LHCN-M2 (cell line): ENCODE results near the gene NPC1. TPM values are rescaled to one million over a fixed set of nuclear protein-coding genes. Genes with fewer than 3 reads are reported as not detected.
"Not testable (repeated sequence)": the region's sequence is repeated elsewhere in the genome, so short reads cannot be mapped to it uniquely, and the experiment has no call there.

Experiments used
- DNase-seq: peaks from one replicate; pipeline ENCODE4 v3.0.0-alpha.2; 2012; ENCODE audit warnings: low read depth
- total RNA-seq: library from RNA; depleted of rRNA; stranded (reverse); fragments of >200 nt; gene quantifications from 2 replicates; pipeline ENCODE4 v1.2.3, GENCODE V29; 2014

NPC1 gene
- total RNA-seq, 1 experiment from 2014 or later, result 71.8 TPM

GRCh38 chr18:23523429-23524212 is 62.7 kb downstream of the NPC1 start:
- peak; percentile 54 for DNase-seq

- no peak for DNase-seq
Measured at GRCh38 chr18:23521907-23522306, 64.4 kb downstream of the NPC1 start.

- no peak for DNase-seq
Measured at GRCh38 chr18:23521271-23521670, 65.0 kb downstream of the NPC1 start.

GRCh38 chr18:23519734-23520133 is 66.6 kb downstream of the NPC1 start:
- DNase-seq, result no peak

GRCh38 chr18:23515911-23516546 is 70.3 kb downstream of the NPC1 start:
- DNase-seq, result peak; percentile 67

- DNase-seq, result no peak
Measured at GRCh38 chr18:23512641-23513040, 73.7 kb downstream of the NPC1 start.

GRCh38 chr18:23512216-23512615 is 74.1 kb downstream of the NPC1 start:
- not testable (repeated sequence) for DNase-seq

GRCh38 chr18:23510923-23511322 is 75.4 kb downstream of the NPC1 start:
- not testable (repeated sequence) for DNase-seq

GRCh38 chr18:23506393-23506792 is 79.9 kb downstream of the NPC1 start:
- no peak for DNase-seq

- no peak for DNase-seq
Measured at GRCh38 chr18:23504720-23505119, 81.6 kb downstream of the NPC1 start.

GRCh38 chr18:23503963-23504344 is 82.4 kb downstream of the NPC1 start:
- DNase-seq, result no peak

- peak; percentile 87 for DNase-seq
Measured at GRCh38 chr18:23503038-23503962, 83.0 kb downstream of the NPC1 start, which contains the start of gene RMC1. TSS of gene RMC1 (plus strand) at chr18:23503511. CDS start at chr18:23503619, 108 bp downstream.

GRCh38 chr18:23502516-23503037 is 83.7 kb downstream of the NPC1 start:
- DNase-seq, result no peak

GRCh38 chr18:23501626-23502025 is 84.7 kb downstream of the NPC1 start:
- no peak for DNase-seq

GRCh38 chr18:23499291-23499781 is 87.0 kb downstream of the NPC1 start:
- peak; percentile 26 for DNase-seq

- DNase-seq, result peak; percentile 73
Measured at GRCh38 chr18:23498877-23499276, 87.4 kb downstream of the NPC1 start.

GRCh38 chr18:23498117-23498516 is 88.2 kb downstream of the NPC1 start:
- no peak for DNase-seq

- no peak for DNase-seq
Measured at GRCh38 chr18:23495723-23496440, 90.4 kb downstream of the NPC1 start.

GRCh38 chr18:23494992-23495391 is 91.3 kb downstream of the NPC1 start:
- no peak for DNase-seq

GRCh38 chr18:23493654-23494053 is 92.7 kb downstream of the NPC1 start:
- no peak for DNase-seq

GRCh38 chr18:23489586-23489985 is 96.7 kb downstream of the NPC1 start:
- peak; percentile 5 for DNase-seq
